Left cardiac atrium (tissue), 4 donors: Measurements from ENCODE around the gene PDZD7. TPM values are rescaled to one million over a fixed set of nuclear protein-coding genes. Genes with fewer than 3 reads are reported as not detected.

ENCODE experiments used
- ATAC-seq, 2 donors: fragments of 200-7000 bp; cut with Tn5 transposase; one replicate each; pipeline ENCODE4 v1.9.1; 2020; ENCODE audit warnings: mild to moderate bottlenecking in 2 of 2, moderate library complexity in 2 of 2
- DNase-seq: peaks from one replicate; pipeline ENCODE4 v3.0.0-alpha.2; 2020
- intact Hi-C, 2 donors: fragments of 100-400 bp; cut with DNase I; formaldehyde crosslinking; loops; one replicate each; pipeline versions ENCODE4 v1.14.1 to v1.15.1; 2022 to 2023
- long read RNA-seq: library from polyadenylated mRNA; unstranded; transcript quantifications from one replicate; pipeline ENCODE4 v2.0.0, GENCODE V29; 2021
- total RNA-seq, 2 donors: library from RNA; stranded (reverse); fragmentation: NEBNext Ultra II Directional; extraction: Animal tissue kit (Norgen Biotek cat#: 25700); gene quantifications; one replicate each; pipeline ENCODE4 v1.2.1, GENCODE V29; 2021
- donor health status: DM: no; HTN: yes; CAD: no.
- donor health status: DM: no; HTN: yes; CAD: no; lungs with severe emphysema.
- donor health status: DM: yes; HTN: yes; CAD: no.
- donor health status: Dilated cardiomyopathy.

Gene PDZD7
- under 1 TPM; 0.44 to 0.50 TPM for total RNA-seq
- long read RNA-seq: 0 reads

- ATAC-seq (peak; percentile 88 to 90), DNase-seq (peak; percentile 97)
- intact Hi-C loops: no loop called here
These were observed at the start of gene PDZD7, which contains the start of gene SFXN3 for GRCh38 chr10:101031128-101031795. TSS of gene PDZD7 (minus strand) at chr10:101031129. CDS start at chr10:101030219, 910 bp downstream. TSS of gene SFXN3 (plus strand) at chr10:101031234. CDS start at chr10:101034695, 3,461 bp downstream.

GRCh38 chr10:101079874-101080273, 48.9 kb upstream of the PDZD7 start:
- DNase-seq: no peak
- intact Hi-C loops: no loop called here
- no peak for ATAC-seq

GRCh38 chr10:101076630-101077029, 45.7 kb upstream of the PDZD7 start:
- intact Hi-C loops: no loop called here
- ATAC-seq (no peak), DNase-seq (no peak)

GRCh38 chr10:101075775-101076174, 44.8 kb upstream of the PDZD7 start:
- intact Hi-C loops: no loop called here
- ATAC-seq: no peak
- no peak for DNase-seq

- ATAC-seq: no peak
- no peak for DNase-seq
- intact Hi-C loops: no loop called here
These were observed 42.7 kb upstream of the PDZD7 start for GRCh38 chr10:101073631-101074030.

GRCh38 chr10:101072923-101073322, 42.0 kb upstream of the PDZD7 start:
- intact Hi-C loops: no loop called here
- DNase-seq (no peak), ATAC-seq (no peak)

GRCh38 chr10:101071885-101072433, 41.0 kb upstream of the PDZD7 start:
- ATAC-seq: no peak

GRCh38 chr10:101071267-101071884, 40.4 kb upstream of the PDZD7 start:
- ATAC-seq: peak in 1 of 2 donors; percentile 14

More at GRCh38 chr10:101071885-101072433, 41.0 kb upstream of the PDZD7 start:
- intact Hi-C loops: no loop called here
- no peak for DNase-seq

DNA sequence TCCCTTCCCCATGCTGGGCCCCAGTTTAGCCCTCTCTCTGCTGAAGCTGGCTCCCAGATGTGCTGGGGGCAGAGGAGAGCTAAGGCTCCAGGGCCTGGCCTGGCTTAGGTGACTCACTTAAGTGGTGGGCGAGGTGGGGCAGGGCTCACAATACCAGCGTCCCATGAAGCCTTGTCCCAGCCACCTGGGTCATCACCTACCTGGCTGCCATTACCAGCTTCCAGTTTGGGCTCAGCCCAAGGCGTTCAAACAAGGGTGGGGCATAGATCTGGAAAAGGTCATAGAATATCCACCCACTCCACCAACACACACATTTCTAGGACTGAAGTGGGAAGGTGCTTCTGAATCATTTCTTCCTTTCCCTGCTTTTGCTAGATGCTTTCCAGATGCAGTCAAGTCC, 39.2 kb upstream of the PDZD7 start:
- ATAC-seq (no peak), DNase-seq (no peak)
- intact Hi-C loops: no loop called here

More at GRCh38 chr10:101071267-101071884, 40.4 kb upstream of the PDZD7 start:
- no peak for DNase-seq
- intact Hi-C loops: no loop called here

GRCh38 chr10:101069441-101069840, 38.5 kb upstream of the PDZD7 start:
- intact Hi-C loops: no loop called here
- DNase-seq (no peak), ATAC-seq (no peak)

DNA sequence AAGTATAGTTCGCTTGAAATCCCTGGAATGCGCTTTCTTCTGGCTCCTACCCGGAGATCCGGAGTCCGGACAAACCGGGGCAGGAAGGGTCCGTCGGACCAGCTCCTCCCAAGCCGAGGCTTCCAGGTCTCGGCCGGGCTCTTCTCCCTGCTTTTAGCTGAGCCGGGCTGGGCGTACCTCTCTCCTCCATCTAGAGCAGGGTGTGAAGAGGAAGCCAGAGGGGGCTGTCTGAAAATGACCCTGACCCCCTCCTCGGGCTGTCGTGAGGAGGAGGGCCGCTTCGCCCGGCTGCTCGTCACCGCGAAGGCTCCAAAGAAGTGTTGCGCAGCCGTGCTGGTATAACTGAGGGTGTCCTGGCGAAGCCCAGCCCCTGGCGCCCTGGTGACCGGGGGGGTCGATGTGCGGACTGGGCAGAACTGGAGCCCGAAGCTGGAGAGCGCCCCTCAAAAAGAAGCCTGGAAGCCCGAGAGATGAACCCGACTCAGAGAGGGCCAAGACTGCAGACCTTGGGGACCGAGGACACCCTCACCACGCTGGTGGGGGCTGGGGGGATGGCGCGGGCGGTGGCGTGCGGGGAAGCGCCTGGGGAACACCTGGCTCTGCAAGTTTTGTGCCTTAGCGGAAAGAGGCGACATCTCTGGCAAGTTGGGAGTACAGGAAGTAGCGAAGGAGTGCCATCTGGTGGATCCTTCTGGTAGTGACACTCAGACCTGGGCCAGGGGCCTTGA, 36.6 kb upstream of the PDZD7 start:
- intact Hi-C loops: no loop called here
- ATAC-seq (peak; percentile 53 to 59), DNase-seq (peak; percentile 77)

DNA sequence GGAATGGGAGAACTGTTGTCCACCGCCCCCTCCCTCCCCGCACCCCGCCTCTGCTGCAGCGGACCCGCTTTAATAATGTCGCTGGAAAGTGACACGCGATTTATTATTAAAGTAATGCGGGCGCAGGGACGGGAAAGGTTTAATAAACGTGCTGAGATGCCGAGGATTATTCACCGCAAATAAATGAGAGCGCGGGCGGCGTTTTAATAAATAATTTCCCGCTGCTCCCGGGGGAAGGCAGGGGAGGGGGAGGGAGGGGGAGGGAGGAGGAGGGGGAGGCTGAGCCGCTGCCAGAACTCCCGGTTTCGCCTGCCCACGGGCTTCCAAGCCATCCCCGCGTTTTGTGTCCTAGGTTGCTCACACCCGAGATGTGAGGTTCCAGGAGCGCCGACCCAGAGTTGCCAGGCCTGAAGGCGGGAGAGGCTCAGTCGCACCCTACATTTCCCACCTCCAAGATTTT, 36.0 kb upstream of the PDZD7 start:
- intact Hi-C loops: no loop called here
- peak; percentile 1 to 3 for ATAC-seq
- peak; percentile 33 for DNase-seq

DNA sequence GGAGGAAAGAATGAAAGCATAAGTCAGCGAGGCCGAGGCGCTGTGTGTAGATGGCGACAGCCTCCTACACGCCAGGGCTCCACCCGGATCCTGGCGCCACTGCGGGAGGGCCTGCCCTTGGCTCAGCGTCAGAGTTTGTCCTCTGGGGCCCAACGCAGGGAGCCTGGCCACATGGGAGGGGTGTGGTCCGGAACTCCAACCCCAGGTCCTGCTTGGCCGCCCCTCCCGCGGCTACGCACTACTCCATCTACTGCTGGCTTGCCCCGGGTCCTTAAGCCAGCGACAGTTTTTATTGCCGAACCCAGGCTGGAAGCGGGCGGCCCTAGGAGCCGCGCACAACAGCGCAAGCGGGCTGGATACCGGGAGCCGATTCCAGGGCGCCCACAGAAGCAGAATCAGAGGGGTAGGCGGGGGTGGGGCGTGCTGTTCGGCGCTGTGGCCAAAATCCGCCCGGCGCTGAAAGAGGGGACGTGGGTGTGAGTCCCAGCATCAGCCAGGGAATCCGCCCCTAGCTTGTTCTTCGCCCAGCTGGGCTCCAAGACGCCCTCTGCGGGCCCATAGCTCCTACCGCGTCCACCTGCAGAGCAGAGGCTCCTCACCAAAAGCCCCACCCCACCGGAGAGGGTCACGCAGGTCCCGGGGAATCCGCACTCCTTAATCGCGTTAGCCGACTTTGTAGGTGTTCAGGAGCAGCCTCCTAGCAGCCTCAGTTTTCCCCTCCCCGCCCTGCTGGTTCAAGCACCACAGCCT, 35.4 kb upstream of the PDZD7 start:
- intact Hi-C loops: no loop called here
- DNase-seq (peak; percentile 86), ATAC-seq (peak; percentile 28 to 52)

GRCh38 chr10:101065481-101066145, 34.7 kb upstream of the PDZD7 start:
- DNase-seq: no peak
- intact Hi-C loops: no loop called here
- no peak for ATAC-seq

DNA sequence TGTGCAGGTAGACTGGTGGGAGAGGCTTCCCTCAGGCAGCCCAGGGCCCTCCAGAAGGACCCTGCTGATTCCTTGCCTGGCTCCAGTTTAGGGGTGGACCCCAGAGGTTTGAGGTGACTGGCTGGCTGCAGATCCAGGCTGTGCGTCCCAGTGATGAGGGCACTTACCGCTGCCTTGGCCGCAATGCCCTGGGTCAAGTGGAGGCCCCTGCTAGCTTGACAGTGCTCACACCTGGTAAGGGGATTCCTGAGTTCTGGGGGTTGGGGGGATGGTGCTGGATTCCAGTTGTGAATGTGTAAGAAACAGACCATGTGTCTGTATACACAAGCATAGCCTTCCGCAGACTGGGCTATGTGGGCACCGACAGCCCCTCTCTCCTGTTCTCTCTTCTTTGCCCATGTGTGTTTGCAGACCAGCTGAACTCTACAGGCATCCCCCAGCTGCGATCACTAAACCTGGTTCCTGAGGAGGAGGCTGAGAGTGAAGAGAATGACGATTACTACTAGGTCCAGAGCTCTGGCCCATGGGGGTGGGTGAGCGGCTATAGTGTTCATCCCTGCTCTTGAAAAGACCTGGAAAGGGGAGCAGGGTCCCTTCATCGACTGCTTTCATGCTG, 33.6 kb upstream of the PDZD7 start:
- intact Hi-C loops: no loop called here
- DNase-seq: no peak
- no peak for ATAC-seq

- DNase-seq (no peak), ATAC-seq (no peak)
- intact Hi-C loops: no loop called here
These were observed 32.9 kb upstream of the PDZD7 start for GRCh38 chr10:101063548-101064414.

DNA sequence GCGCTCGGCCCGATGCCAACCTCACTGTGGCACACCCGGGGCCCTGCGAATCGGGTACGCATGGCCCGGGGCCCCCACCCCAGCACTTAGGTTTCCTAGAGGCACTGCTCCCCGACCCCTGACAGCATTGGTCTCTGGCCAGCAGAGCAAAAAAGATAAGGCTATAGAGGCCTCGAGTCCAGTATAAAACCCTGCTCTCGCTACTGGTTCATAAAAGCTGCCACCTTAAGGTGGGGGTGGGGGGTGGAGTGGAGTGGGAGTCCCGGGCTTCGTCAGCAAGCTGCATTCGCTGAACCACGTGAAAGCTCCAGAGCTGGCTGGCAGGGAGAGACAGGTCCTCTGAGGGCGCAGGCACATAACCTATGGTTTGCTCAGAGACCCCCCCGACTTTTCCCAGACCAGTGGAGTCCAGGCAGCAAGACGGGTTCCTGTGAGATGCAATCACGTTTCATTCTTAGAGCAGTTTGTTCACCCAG, 32.2 kb upstream of the PDZD7 start:
- ATAC-seq (no peak), DNase-seq (no peak)
- intact Hi-C loops: no loop called here
